ENCODE measurements around the gene RAB5A.
"Not testable (repeated sequence)": the region's sequence is repeated elsewhere in the genome, so short reads cannot be mapped to it uniquely, and the experiment has no call there.

Gene RAB5A

DNA sequence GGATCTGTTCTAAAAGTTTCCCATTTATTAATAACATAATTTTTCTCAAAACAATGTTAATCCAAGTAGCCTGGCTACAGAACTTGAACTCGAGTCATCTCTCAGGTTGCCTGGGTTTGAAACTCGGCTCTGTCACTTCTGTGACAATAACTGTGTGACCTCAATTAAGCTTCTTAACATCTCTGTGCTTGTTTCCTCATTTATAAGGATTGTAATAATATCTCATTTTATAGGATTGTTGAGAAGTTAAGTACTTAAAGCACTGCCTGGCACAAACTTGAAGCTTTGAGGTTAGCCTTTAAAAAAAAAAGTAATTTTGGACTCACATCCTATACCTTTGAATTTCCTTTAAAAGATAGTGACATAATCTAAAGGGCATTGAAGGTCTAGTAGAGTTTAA is 3.4 kb downstream of the RAB5A start:
- no peak for DNase-seq

DNA sequence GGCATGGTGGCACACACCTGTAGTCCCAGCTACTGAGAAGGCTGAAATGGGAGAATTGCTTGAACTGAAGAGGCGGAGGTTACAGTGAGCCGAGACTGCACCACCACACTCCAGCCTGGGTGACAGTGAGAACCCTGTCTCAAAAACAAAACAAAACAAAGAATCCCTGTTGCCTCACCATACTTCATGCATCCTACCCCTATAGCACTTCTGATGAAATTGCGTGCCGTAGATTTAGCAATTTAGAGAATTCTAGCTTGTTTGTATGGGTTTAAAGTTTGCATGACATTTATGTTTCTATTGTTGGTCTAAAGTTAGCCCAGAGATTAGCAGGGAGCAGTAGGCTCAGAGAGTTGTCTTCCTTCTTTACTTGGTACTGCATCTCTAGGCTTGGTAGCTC is 7.8 kb downstream of the RAB5A start:
- DNase-seq = no peak

DNA sequence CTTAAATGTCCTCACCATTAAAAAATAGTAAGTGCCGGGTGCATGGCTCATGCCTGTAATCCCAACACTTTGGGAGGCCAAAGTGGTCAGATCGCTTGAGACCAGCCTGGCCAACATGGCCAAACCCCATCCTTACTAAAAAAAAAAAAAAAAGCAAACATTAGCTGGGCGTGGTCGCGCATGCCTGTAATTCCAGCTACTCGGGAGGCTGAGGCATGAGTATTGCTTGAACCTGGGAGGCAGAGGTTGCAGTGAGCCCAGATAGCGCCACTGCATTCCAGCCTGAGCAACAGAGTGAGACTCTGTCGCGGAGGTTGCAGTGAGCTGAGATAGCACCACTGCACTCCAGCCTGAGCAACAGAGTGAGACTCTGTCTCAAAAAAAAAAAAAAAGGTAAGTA is 10.5 kb downstream of the RAB5A start:
- DNase-seq = not testable (repeated sequence)

GRCh38 chr3:19959505-19959904 is 12.6 kb downstream of the RAB5A start:
- DNase-seq = no peak

DNA sequence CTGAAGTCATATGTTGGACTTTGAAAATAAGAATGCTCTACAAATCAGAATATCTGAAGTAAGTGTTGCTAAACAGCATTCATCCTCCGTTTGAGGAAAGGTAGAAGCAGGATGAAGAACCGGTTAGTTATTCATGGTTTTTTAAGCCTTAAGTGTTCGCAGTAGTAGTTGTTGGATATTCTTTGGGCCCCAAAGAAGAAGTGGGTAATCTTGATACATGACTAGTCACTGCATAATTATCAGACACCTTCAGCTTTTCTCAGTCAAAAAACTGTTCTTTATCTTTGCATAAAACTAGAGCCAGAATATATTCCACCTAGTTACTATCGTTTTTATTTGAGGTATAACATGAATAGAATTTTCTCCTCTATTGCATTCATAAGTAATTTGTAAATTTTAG is 13.8 kb downstream of the RAB5A start:
- no peak for DNase-seq

DNA sequence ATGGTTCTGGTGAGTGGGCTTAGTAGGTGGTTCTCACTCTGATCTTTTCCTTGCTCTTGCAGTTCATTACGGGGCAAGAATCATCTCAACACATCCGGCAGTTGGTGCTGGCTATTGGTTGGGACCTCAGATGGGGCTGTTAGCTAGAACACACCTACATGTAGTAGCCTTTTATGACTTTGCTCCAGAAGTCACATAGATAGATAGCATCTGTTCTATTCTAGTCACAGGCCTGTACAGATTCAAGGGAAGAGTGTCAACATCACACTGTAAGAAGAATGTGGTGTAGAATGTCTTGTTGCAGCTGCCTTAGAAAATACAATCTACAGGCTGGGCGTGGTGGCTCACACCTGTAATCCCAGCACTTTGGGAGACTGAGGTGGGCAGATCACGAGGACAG is 15.1 kb downstream of the RAB5A start:
- DNase-seq = no peak

GRCh38 chr3:19967208-19967607 is 20.3 kb downstream of the RAB5A start:
- DNase-seq = no peak

- DNase-seq = no peak
Observed at GRCh38 chr3:19967812-19968211, 20.9 kb downstream of the RAB5A start.

DNA sequence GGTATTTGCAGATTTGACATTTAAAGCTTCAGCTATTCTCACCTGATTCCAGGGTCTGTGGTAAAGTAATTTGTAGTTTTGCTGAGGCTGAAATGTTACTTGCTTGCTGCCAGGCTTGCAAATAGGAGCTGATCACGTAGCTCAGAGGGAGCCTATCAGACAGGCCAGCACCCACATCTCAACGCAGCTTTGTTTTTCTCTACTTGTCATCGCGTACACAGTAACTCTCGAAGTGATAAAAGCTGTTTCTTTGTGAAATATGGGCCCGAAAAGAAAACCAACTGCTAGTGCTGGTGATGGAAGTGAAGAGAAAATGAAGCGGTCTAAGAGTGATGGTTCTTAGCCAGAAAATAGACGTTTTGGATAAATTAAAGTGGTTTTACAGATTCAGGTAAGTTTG is 23.4 kb downstream of the RAB5A start:
- DNase-seq = no peak

GRCh38 chr3:19972054-19972453 is 25.2 kb downstream of the RAB5A start:
- no peak for DNase-seq

- not testable (repeated sequence) for DNase-seq
Observed at GRCh38 chr3:19988904-19989303, 42.0 kb downstream of the RAB5A start.

DNA sequence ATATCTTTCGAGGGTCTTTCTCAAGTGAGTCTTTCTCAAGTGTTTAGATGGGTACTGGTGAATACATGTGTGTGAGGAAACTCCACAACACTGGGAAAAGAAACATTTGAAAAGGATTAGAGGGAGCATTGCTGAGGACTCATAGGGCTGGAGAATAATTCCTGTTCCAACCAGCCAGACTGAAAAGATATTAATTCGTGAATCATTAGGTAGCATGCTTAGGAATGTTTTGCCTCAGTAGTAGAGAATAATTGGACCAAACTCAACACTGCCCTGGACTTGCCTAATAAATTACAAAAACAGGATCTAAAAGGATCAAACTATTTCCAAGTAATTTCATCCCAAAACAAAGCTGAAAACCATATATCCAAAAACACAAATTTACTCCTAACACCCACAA is 47.9 kb downstream of the RAB5A start:
- DNase-seq = no peak

DNA sequence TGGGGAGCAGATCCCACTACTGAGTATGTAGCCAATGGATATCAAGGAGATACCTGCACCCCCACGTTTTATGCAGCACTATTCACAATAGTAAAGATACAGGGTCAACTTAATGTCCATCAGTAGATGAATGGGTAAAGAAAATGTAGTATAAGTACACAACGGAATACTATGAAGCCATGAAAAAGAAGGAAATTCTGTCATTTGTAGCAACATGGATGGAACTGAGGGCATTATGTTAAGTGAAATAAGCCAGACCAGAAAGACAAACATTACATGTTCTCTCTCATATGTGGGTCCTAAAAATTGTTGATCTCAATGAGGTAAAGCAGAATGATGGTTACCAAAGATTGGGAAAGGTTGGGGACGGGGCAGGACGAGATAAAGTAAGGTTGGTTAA is 50.6 kb downstream of the RAB5A start:
- no peak for DNase-seq

DNA sequence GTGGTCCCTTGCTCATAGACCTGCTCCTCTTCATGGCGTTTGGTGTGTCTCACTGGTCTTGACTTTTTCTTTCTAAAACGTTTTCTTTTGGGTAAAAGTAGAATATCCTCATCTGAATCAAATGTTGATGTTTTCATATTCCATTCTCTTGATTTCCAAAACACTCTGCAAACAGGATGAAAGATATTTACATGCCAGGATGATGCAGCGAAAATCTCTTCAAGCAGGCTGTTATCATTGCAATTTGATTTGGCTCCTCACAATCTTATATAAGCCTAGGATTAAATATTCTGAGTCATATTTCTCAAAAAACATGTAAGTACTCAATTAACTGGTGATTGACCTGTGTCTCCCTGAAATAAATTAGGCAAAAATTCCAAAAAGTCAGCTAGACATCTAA is 55.0 kb downstream of the RAB5A start:
- DNase-seq = no peak

- DNase-seq = no peak
Observed at GRCh38 chr3:20007960-20008359, 61.1 kb downstream of the RAB5A start.

- no peak for DNase-seq
Observed at GRCh38 chr3:20008646-20009045, 61.7 kb downstream of the RAB5A start.

- no peak for DNase-seq
Observed at GRCh38 chr3:20012164-20012563, 65.3 kb downstream of the RAB5A start, which contains the start of gene PP2D1. PP2D1 (minus strand) TSS chr3:20012264; CDS start chr3:20012072, 192 bp downstream.

- no peak for DNase-seq
Observed at GRCh38 chr3:20013396-20013795, 66.5 kb downstream of the RAB5A start.

- DNase-seq = no peak
Observed at GRCh38 chr3:20015525-20015924, 68.6 kb downstream of the RAB5A start.

- DNase-seq = not testable (repeated sequence)
Observed at GRCh38 chr3:20016076-20016475, 69.2 kb downstream of the RAB5A start.

DNA sequence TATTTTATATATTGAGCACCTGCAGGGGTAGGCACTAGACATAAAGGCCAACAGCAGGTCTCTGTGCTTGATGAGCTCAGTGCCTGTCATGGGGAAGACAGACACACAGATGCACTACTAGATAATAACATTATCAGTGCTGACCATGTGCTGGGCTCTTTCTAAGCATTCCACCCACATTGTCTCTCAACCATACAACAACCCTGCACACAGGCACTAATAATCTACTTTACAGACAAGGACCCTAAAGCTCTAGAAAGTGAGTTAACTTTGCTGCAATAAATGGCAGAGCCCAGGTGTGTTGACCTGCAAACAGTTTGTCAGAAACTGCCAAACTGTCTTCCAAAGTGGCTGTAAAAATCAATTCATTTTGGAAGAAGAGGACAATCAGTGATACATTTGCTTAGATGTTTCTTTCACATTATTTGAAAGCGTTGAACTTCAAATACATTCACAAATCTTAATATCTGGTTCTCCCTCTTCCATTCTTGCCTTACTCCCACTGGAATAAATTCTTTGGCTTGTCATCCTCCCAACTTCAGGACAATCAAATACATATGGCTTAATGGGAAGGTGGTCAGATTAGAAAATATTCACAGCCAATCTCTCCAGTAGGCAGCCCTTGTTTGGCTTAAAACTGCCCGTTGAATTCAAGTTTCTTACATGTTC is 76.2 kb downstream of the RAB5A start:
- DNase-seq = no peak

DNA sequence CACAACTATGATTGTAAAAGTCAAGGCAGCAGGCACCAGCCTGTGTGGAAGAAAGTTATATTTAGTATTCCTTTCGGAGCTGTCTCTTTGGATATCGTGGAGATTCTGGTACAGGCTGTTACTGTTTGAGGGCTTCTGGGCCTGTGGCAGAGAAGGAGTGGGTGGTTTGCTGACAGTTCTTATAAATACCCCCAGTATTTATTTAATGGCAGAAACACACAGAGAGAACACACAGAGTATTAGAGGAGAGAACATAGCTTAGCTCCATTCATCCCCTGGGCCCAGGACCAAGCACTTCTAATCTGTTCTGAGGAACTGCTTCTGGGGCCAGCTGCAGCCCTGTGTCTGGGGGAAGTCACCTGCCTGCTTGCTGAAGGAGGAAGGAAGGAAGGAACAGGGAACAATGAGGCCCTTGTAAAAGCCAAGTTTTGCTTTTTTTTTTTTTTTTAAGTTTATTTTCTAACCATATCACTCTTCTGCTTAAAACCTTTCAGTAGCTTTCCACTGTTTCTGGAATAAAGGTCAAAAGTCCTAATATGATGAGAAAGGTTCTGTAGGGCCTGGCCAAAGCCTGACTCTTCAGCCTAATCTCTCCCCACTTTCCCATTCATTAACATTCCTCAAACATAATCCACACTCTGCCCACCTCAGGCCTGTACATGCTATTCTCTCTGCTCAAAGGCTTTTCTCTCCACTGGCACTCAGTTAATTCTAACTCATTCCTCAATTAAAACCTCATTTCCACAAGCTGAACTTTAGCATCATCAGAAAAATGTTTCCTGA is 76.9 kb downstream of the RAB5A start:
- no peak for DNase-seq

- no peak for DNase-seq
Observed at GRCh38 chr3:20027136-20027535, 80.2 kb downstream of the RAB5A start.

DNA sequence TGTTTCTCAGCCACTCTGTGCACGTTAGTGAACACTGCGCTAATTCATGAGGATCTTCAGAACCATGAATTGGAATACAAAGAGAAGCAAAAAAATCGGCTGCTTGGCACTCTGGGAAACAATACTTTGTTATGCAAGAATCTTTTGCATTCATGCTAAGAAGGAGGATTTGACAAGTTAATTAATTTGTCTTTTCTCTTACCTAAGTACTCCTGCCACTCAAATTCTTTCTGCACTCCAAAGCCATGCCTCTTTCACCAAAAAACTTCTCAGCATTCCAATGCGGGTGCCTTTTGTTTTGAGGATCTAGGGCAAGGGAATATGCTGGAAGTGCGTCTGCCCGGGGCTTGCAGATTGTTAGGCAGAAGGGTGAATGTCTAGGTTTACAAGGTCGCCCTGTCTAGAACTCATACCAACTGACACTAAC is 82.0 kb downstream of the RAB5A start:
- DNase-seq = no peak

GRCh38 chr3:20031939-20032338 is 85.0 kb downstream of the RAB5A start:
- DNase-seq = not testable (repeated sequence)

All from NCI-H524 treated with DMSO at 0.1 percent for 48 hours (cell line).